ENCODE results near the gene ZNF619.

Gene ZNF619

GRCh38 chr3:40452057-40452456 is 24.9 kb upstream of the ZNF619 start:
- no peak for TF ChIP-seq CTCF (IDR thresholded peaks at IDR 0.05; ENCODE audit: borderline replicate concordance, insufficient read depth, low read depth, low read length)
- no peak overlapping the region for H3K4me3 ChIP-seq (ENCODE audit: low read depth, low read length)

GRCh38 chr3:40452562-40452875 is 24.4 kb upstream of the ZNF619 start:
- TF ChIP-seq CTCF (IDR thresholded peaks at IDR 0.05; ENCODE audit: borderline replicate concordance, insufficient read depth, low read depth, low read length): no peak
- peak overlapping the region; percentile 68 for H3K4me3 ChIP-seq (ENCODE audit: low read depth, low read length)

DNA sequence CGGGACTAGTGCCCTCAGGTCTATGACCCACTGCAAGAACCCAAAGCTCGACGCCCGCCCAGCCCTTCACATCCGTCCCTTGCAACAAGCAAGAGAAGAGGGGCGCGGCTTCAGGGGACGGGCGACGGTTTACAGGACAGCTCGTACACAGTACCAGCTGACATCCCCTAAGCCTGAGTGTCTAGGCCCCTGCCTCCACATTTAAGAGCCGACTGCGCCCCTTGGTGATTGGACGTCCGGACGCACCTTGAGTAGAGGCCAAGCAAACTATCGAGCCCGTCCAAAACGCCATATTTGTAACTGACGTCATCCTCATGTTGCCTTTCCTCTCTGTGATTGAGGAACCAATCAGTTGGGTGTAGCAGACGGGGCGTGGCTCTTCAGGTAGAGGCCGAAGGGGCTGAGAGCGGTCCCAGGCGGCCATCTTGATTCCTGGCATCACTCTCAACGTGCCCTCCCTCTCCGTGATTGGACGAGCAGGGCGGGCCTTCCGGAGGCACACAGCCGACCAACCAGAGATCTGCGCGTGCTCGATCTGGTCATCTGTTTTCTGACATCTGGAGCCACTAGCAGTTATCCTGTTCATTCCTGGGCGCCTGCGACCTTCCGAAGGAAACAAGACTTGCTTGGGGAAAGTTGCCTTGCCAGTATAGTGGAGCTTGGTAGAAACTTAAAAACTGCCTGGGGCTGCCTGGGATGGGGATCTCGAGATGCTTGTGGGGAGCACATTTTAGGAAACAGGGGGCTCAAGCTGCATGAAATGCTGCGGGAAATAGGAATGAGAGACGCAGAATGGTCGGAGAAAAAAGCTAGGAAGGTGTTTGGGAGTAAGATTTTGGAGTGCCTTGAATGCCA is 23.8 kb upstream of the ZNF619 start:
- no peak for TF ChIP-seq CTCF (IDR thresholded peaks at IDR 0.05; ENCODE audit: borderline replicate concordance, insufficient read depth, low read depth, low read length)
- peak overlapping the region; percentile 68 for H3K4me3 ChIP-seq (ENCODE audit: low read depth, low read length)

- no peak for TF ChIP-seq CTCF (IDR thresholded peaks at IDR 0.05; ENCODE audit: borderline replicate concordance, insufficient read depth, low read depth, low read length)
- H3K4me3 ChIP-seq (ENCODE audit: low read depth, low read length): no peak overlapping the region
These were observed 23.0 kb upstream of the ZNF619 start for GRCh38 chr3:40453933-40454332.

GRCh38 chr3:40455328-40455727 is 21.6 kb upstream of the ZNF619 start:
- no peak for TF ChIP-seq CTCF (IDR thresholded peaks at IDR 0.05; ENCODE audit: borderline replicate concordance, insufficient read depth, low read depth, low read length)
- H3K4me3 ChIP-seq (ENCODE audit: low read depth, low read length): no peak overlapping the region

DNA sequence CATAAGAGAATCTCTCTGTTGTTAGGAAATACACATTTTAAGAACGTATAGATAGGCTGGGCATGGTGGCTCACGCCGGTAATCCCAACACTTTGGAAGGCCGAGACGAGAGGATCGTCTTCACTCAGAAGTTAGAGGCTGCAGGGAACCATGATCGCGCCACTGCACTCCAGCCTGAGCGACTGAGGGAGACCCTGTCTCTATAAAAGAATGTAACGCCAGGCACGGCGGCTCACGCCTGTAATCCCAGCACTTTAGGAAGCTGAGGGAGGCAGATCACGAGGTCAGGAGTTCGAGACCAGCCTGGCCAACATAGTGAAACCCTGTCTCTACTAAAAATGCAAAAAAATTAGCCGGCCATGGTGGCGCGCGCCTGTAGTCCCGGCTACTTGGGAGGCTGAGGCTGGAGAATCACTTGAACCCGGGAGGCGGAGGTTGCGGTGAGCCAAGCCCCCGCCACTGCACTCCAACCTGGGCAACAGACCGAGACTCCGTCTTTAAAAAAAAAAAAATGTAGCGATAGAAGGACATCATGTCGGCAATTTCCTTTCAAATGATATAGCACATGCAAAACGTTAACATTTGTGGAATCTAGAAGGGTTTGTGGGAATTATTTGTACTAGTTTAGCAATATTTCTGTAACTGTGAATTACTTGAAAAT is 20.5 kb upstream of the ZNF619 start:
- no peak for TF ChIP-seq CTCF (IDR thresholded peaks at IDR 0.05; ENCODE audit: borderline replicate concordance, insufficient read depth, low read depth, low read length)
- H3K4me3 ChIP-seq (ENCODE audit: low read depth, low read length): peak overlapping the region; percentile 76

Measured in GM12875 (cell line).